OCI-LY3 (cell line): ENCODE data around the gene ASPHD1.

Experiments
- CTCF ChIP-seq: fragments of 200-600, 300-600 bp; sonication (generic); IDR thresholded peaks from 2 replicates; pipeline ENCODE4 v1.5.1; 2014; ENCODE audit warnings: antibody characterized with exemption, low read length, low read depth
- EZH2phosphoT487 ChIP-seq: fragments of 200-600 bp; shearing (Covaris generic); IDR thresholded peaks from 2 replicates; pipeline ENCODE4 v1.6.1; 2018; ENCODE audit warnings: antibody characterized with exemption, mixed run types, low read depth

GRCh38 chr16:29850998-29851397 is 49.3 kb upstream of the ASPHD1 start:
- TF ChIP-seq CTCF (no peak), EZH2phosphoT487 (no peak)
